NCI-H2196 (cell line): ENCODE results near the gene GPX1.
"Not testable (repeated sequence)": the region's sequence is repeated elsewhere in the genome, so short reads cannot be mapped to it uniquely, and the experiment has no call there.

Source experiments
- DNase-seq: peaks from one replicate; lab custom pipeline; 2025; ENCODE audit not compliant: unreplicated experiment; lab: John Stamatoyannopoulos, UW

GPX1 gene

DNA sequence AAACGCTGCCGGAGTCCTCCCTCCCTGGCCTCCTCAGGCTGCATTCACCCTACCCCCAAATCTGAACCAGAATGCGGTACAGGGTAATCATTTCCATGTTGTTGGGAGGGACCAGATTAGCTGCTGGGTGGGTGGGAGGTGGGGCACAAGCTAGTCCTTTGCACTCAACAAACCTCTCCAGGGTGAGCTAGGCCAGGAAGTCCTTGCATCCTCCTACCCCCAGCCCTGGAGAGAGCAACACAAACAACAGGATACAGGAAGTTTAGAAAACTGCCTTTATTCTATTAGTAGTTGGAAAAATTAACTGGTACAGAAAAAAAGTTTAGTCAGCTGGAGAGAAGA, 702 bp upstream of the GPX1 start:
- DNase-seq: no peak

DNA sequence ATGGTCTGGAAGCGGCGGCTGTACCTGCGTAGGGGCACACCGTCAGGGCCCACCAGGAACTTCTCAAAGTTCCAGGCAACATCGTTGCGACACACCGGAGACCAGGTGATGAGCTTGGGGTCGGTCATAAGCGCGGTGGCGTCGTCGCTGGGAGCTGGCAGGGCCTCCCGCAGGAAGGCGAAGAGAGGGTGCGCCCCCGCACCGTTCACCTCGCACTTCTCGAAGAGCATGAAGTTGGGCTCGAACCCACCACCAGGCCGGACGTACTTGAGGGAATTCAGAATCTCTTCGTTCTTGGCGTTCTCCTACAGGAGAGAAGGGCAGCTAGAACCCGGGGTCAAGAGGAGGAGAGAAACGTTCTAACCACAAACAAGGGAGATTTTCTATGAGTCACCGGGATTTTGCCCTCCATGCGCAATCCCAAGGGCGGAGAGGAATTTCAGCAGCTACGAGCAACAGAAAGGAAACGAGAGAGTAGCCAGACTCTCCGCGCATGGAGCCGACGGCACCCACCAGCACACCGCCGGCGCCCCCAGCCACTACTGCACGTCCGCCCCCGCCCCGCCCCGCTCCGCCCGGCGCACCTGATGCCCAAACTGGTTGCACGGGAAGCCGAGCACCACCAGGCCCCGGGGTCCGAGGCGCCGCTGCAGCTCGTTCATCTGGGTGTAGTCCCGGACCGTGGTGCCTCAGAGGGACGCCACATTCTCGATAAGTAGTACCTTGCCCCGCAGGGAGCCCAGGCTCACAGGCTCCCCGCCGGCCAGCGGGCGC, 523 bp downstream of the GPX1 start:
- DNase-seq: not testable (repeated sequence)

DNA sequence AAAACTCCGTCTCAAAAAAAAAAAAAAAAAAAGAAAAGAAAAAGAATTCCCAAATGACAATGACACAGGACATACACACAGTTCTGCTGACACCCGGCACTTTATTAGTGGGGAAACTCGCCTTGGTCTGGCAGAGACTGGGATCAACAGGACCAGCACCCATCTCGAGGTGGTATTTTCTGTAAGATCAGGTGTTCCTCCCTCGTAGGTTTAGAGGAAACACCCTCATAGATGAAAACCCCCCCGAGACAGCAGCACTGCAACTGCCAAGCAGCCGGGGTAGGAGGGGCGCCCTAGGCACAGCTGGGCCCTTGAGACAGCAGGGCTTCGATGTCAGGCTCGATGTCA, 1.1 kb downstream of the GPX1 start:
- not testable (repeated sequence) for DNase-seq

GRCh38 chr3:49352890-49353421, 5.2 kb downstream of the GPX1 start:
- DNase-seq: no peak

DNA sequence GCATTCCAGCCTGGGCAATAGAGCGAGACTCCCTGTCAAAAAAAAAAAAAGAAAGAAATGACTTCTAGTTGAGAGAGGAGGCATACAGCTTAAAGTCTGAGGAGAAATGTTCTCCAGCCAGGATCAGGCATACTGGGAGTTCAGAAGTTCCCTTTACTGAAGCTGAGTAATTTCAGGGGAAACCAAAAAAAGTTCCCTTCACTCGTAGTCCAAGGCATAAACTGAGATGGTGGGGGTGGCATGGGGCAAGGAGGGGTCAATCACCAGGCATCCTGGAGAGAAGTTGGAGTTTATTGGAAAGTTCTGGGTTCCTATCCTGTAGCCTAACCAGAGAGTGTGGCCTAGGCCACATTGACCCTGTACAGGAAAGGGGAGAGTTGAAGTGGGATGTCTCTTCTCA, 5.9 kb downstream of the GPX1 start:
- DNase-seq: no peak

- no peak for DNase-seq
Observed at GRCh38 chr3:49351521-49352011, 6.6 kb downstream of the GPX1 start.

DNA sequence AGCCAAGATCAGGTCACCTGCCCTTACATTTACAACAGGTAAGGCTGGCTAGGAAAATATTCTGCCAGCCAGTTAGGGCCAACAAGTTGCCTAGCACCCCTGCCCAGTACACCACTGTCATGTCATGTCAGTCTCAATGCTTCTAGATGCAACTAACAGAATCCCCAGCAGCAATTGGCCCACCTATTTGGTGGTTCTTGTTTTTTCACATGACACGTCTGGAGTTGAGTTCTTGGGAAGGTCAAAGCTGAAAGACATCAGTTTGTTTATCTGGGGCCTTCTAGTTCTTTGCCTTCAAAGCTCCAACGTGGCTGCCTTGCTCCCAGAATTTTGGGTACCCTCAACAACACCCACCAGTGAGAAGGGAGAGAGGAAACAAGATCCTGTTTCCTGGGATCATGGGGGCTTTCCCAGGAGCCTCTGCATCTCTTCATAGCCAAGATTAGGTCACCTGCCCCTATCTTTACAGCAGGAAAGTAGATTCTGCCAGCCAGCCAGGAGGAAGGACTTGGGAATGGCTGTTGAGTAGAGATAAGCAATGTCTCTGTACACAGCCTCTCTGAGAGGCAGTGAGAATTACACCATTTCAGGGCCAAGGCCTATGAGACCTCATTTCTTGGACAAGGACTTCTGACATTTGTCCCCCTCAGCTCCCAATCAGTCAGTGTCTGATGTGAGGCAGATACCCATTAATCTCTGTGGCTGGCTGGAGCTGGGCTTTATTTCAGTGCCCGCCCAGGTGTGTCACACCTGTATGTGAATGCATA, 8.6 kb downstream of the GPX1 start:
- no peak for DNase-seq

DNA sequence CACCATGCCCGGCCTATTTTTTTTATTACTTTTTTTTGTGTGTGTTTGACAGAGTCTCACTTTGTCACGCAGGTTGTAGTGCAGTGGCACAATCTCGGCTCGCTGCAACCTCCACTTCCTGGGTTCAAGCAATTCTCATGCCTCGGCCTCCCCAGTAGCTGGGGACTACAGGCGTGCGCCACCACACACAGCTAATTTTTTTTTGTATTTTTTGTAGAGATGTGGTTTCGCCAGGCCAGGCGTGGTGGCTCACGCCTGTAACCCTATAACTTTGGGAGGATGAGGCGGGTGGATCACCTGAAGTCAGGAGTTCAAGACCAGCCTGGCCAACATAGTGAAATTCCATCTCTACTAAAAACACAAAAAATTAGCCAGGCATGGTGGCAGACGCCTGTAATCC, 9.8 kb downstream of the GPX1 start:
- not testable (repeated sequence) for DNase-seq

GRCh38 chr3:49346797-49347251, 11.3 kb downstream of the GPX1 start:
- DNase-seq: no peak

DNA sequence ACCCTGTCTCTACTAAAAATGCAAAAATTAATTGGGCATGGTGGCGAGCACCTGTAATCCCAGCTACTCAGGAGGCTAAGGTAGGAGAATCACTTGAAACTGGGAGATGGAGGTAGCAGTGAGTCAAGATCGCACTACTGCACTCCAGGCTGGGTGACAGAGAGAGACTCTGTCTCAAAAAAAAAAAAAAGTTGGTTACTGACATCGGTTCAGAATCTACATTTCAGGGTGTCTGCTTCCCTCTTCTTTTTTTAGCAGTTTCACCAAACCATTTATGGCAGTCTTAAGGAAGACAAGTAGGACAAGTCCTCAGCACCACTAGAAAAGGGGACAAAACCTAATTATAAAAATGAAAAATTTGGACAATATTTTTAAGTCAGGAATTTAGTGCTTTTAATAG, 15.0 kb downstream of the GPX1 start:
- no peak for DNase-seq

DNA sequence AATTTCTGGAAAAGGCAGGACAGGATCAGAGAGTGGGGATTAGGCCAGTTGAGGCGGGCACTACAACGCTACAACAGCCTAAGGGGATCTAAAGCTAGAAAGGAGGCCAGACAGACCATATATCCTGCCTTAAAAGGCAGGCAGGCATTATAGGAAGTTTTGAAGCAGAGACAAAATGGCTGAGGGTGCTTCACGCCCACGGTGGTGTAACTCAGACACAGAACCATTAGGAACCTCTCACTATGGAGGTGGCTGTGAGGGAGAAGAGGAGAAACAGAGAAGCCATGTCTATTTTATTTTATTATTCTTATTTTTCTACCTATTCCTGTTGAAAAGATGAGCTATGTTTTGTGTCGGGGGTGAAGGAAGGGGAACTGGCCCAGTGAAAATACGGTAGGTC, 16.2 kb downstream of the GPX1 start:
- DNase-seq: no peak

DNA sequence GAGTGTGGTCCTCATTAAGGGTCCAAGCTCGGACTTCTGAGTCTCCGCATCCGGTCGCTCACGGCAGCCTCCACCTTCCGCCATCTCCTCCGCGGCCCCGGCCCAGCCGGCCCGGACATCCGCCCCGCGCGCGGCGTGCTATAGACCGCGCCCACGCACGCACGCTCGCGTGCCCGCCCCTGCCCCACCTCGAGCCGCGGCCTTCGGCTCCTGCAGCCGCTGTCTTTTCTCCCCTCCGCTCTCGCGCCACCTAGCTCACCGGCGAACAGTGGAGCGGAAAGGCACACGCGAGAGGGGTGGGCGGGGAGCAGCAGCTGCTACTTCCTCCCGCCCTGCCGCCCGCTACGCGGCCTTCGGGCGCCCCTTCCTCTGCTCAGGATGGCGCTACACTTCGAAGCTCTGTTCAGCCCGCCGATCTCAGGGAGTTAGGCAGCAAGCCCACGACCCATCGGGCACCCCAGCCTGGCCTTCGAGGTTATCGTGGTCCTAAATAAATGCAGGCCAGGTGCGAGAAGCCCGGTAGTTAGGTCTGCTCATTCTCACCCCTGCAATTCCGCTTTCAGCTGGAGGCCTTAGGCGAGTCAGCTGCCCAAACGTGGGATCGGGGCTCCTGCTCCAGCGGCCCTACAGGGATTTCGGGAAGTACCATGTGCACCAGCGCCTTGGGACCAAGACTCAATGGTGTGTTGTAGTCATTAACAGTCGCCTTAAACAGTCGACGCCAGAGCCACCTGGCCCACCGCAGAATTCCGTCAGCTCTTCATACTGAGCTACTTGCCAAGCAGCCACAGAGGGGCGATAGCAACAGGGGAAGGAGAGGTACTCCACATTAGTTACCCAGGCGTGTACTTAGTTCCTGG, 18.0 kb downstream of the GPX1 start, which contains the start of gene USP4:
USP4 (minus strand) TSS at position 113 of the 860 bp plus-strand sequence; CDS start at position 84, 29 bp downstream.
- peak; percentile 75 for DNase-seq

DNA sequence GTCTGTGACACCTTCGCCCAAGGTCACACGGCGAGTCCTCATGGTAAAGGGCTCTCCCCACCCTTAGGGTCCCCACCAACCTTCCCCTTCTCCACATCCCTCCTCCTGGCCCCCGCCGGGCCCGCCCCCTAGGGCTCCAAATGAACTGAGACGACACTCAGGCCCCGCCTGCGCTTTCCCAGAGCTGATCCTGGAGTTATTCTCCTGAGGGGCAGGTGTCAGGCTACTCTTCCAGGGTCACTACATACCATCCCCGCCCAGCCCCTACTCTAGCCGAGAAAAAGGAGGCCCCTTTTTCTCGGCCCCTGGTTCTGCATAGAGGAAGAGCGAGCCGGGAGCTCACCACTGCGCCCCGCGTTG, 18.6 kb downstream of the GPX1 start:
- no peak for DNase-seq

DNA sequence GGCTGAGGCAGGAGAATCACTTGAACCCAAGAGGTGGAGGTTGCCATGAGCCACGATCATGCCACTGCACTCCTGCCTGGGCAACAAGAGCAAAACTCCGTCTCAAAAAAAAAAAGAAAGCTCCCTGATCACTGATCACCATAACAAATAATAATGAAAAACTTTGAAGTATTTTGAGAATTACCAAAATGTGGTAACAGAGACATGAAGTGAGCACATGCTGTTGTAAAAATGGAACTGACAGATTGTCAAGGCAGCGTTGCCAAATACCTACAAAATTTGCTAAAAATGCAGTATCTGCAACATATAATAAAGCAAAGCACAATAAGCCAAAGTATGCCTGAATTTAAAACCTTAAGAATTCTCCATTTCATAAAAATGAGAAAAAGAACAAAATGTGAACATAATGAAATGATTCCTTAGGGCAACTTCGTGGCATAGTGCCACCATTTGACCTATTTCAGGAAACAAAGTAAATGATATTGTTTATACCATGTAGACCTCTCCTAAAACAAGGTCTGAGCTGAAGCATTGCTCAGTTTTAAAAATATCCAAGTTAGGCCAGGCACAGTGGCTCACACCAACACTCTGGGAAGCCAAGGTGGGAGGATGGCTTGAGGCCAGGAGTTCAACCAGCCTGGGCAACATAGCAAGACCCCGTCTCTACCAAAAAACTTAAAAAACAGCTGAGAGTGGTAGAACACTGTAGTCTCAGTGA, 24.1 kb downstream of the GPX1 start:
- DNase-seq: no peak

GRCh38 chr3:49333091-49333490, 25.1 kb downstream of the GPX1 start:
- DNase-seq: no peak

GRCh38 chr3:49329186-49329585, 29.0 kb downstream of the GPX1 start:
- DNase-seq: no peak

DNA sequence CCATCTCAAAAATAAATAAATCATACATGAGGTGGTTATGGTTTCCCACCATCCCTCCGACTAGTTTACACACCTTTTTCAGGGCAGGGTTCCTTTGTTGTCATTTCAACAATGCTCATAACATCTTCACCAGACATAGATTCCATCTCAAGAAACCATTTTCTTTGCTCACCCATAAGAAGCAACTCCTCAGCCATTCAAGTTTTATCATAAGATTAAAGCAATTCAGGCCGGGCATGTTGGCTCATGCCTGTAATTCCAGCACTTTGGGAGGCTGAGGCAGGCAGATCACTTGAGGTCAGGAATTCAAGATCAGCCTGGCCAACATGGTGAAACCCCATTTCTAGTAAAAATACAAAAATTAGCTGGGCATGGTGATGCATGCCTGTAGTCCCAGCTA, 29.8 kb downstream of the GPX1 start:
- not testable (repeated sequence) for DNase-seq

DNA sequence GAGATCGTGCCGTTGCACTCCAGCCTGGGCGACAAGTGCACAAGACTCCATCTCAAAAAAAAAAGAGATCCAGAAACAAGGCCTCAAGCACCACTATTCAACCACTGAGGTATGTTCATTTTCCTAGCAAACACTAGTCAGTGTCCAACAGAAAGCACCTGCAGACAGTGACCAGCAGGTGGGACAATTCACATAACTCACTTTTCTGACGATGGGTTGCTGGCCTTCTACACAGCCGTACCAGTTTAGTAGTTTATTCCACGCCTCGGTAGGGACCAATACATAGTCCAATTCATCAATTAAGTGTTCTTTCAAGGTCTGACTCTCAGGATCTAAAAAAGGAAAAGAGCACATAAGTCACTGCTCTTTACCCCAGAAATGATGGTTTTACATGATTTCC, 30.7 kb downstream of the GPX1 start:
- DNase-seq: no peak

GRCh38 chr3:49324768-49325167, 33.4 kb downstream of the GPX1 start:
- DNase-seq: no peak

DNA sequence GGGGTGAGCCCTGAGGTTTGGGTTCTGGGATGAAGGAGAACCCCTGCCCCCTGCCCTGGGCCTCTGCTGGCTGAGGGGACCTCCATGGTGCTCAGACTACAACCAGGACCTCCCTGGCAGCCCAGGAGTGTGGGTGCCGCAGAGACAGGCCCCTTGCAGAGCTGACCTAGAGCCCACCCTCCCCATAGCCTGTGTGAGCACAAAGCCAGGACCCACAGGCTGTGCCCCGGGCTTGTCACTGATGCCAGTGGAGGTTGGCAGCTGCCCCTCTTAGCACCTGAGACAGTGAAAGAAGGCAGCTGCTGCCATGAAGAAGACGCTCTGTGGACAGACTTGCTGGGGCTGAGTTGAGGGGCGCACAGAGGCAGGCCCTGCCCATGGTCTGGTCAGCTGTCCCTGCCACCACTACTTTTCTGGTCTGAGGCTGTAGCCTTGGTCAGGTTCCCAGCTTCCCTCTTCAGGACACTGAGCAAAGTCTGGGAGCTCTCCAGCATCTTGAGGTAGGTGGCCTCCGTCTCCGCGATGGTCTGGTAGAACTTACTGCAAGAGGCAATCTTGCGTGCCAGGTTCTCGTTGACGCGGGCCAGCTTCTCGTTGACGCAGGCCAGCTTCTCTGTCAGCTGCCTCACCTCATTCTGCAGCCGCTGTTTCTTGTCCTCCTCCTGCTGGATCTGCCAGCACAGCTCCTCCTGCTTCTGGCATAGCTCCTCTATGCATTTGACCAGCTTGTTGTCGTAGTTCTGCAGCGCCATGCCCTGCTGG, 41.3 kb downstream of the GPX1 start:
- DNase-seq: no peak
